IMR-90 (cell line): ENCODE data around the gene NAA38. TPM values are rescaled to one million over a fixed set of nuclear protein-coding genes. Genes with fewer than 3 reads are reported as not detected.

Source experiments
- ATAC-seq: fragments of 200-7000 bp; cut with Tn5 transposase; 2 replicates; pipeline ENCODE4 v1.9.1; 2020; ENCODE audit warnings: low read depth, mild to moderate bottlenecking, moderate library complexity
- BruUV-seq: library from RNA; stranded (reverse); fragments of 400-500 nt; replicated peaks from 2 replicates; lab custom pipeline; 2021; lab: Mats Ljungman, UMichigan
- CTCF ChIA-PET: fragments of 300-600 bp; formaldehyde crosslinking; extraction: SDS; loops from one replicate; lab custom pipeline; 2021; ENCODE audit warnings: antibody characterized with exemption; lab: Yijun Ruan, JAX
- POLR2A ChIA-PET: fragments of 300-600 bp; sonication (Branson Sonifier 250); formaldehyde crosslinking; loops from one replicate; lab custom pipeline; 2022; ENCODE audit warnings: antibody characterized with exemption; ENCODE audit not compliant: unreplicated experiment; lab: Charles Lee
- DNase-seq: peaks from one replicate; pipeline ENCODE4 v3.0.0; 2013
- H2AFZ ChIP-seq: replicated peaks from 2 replicates; pipeline ENCODE3; 2013; ENCODE audit warnings: low read length, mild to moderate bottlenecking; ENCODE audit not compliant: poor library complexity
- H2AK5ac ChIP-seq: 2 replicates; pipeline ENCODE4 v1.6.1; 2013; ENCODE audit warnings: low read depth, low read length, inconsistent platforms
- H2AK9ac ChIP-seq: replicated peaks from 2 replicates; pipeline ENCODE3; 2013; ENCODE audit warnings: mild to moderate bottlenecking, low read depth, low read length, moderate library complexity; ENCODE audit not compliant: poor library complexity
- H2BK120ac ChIP-seq: 2 replicates; pipeline ENCODE4 v1.6.1; 2013; ENCODE audit warnings: low read depth, low read length, inconsistent platforms
- H2BK15ac ChIP-seq: 3 replicates; pipeline ENCODE4 v1.6.1; 2013; ENCODE audit warnings: low read depth, low read length, inconsistent platforms
- H2BK20ac ChIP-seq: 2 replicates; pipeline ENCODE4 v1.6.1; 2013; ENCODE audit warnings: low read depth, mild to moderate bottlenecking, inconsistent platforms, low read length, moderate library complexity
- H2BK5ac ChIP-seq: 2 replicates; pipeline ENCODE4 v1.6.1; 2013; ENCODE audit warnings: mild to moderate bottlenecking, low read depth, low read length, inconsistent platforms; ENCODE audit not compliant: poor library complexity, severe bottlenecking
- H3K14ac ChIP-seq: replicated peaks from 2 replicates; pipeline ENCODE4 v1.6.1; 2013; ENCODE audit warnings: low read depth, low read length, inconsistent platforms
- H3K18ac ChIP-seq: 2 replicates; pipeline ENCODE4 v1.6.1; 2013; ENCODE audit warnings: low read depth, low read length, control low read depth
- H3K23ac ChIP-seq: 2 replicates; pipeline ENCODE4 v1.6.1; 2013; ENCODE audit warnings: low read depth, low read length, inconsistent platforms
- H3K27ac ChIP-seq: 2 replicates; pipeline ENCODE4 v1.5.1; 2013; ENCODE audit warnings: mild to moderate bottlenecking, control low read depth, low read length; ENCODE audit not compliant: insufficient read depth
- H3K27me3 ChIP-seq: 2 replicates; pipeline ENCODE4 v1.6.1; 2013; ENCODE audit warnings: low read length; ENCODE audit not compliant: control insufficient read depth, insufficient read depth
- H3K36me3 ChIP-seq: 2 replicates; pipeline ENCODE4 v1.6.1; 2013; ENCODE audit warnings: low read length, mixed read lengths; ENCODE audit not compliant: control insufficient read depth, insufficient read depth
- H3K4ac ChIP-seq: 2 replicates; pipeline ENCODE4 v1.6.1; 2013; ENCODE audit warnings: low read depth, low read length, inconsistent platforms
- H3K4me1 ChIP-seq: 2 replicates; pipeline ENCODE4 v1.6.1; 2013; ENCODE audit warnings: low read length, mixed read lengths; ENCODE audit not compliant: control insufficient read depth, insufficient read depth
- H3K4me2 ChIP-seq: 2 replicates; pipeline ENCODE4 v1.6.1; 2013; ENCODE audit warnings: low read depth, mild to moderate bottlenecking, control low read depth, low read length, moderate library complexity
- H3K4me3 ChIP-seq: 2 replicates; pipeline ENCODE4 v1.5.1; 2013; ENCODE audit warnings: low read depth, mild to moderate bottlenecking, control low read depth, low read length, moderate library complexity; ENCODE audit not compliant: insufficient read depth
- H3K56ac ChIP-seq: 2 replicates; pipeline ENCODE4 v1.6.1; 2013; ENCODE audit warnings: low read length, inconsistent platforms; ENCODE audit not compliant: insufficient read depth; ENCODE audit errors: extremely low read depth
- H3K79me1 ChIP-seq, 2 experiments: 2 replicates each; pipeline ENCODE4 v1.6.1; 2013; ENCODE audit warnings: low read length in 2 of 2, inconsistent platforms in 1 of 2, low read depth in 1 of 2
- H3K9ac ChIP-seq: 2 replicates; pipeline ENCODE4 v1.6.1; 2013; ENCODE audit warnings: low read depth, low read length, control low read depth
- H3K9me1 ChIP-seq: 2 replicates; pipeline ENCODE4 v1.6.1; 2013; ENCODE audit warnings: low read length, inconsistent platforms; ENCODE audit not compliant: insufficient read depth
- H3K9me3 ChIP-seq: 2 replicates; pipeline ENCODE4 v1.6.1; 2013; ENCODE audit warnings: low read length; ENCODE audit not compliant: control insufficient read depth, insufficient read depth
- H4K20me1 ChIP-seq: 2 replicates; pipeline ENCODE4 v1.6.1; 2013; ENCODE audit warnings: low read length, inconsistent platforms; ENCODE audit not compliant: insufficient read depth
- H4K5ac ChIP-seq: 2 replicates; pipeline ENCODE4 v1.6.1; 2013; ENCODE audit warnings: mild to moderate bottlenecking, low read depth, low read length, control low read depth
- H4K8ac ChIP-seq, 2 experiments: 2 replicates each; pipeline ENCODE4 v1.6.1; 2013; ENCODE audit warnings: low read depth in 2 of 2, low read length in 2 of 2, control low read depth in 1 of 2, inconsistent platforms in 1 of 2
- H4K91ac ChIP-seq: 2 replicates; pipeline ENCODE4 v1.6.1; 2013; ENCODE audit warnings: low read depth, low read length, inconsistent platforms; ENCODE audit not compliant: insufficient read depth
- CEBPB ChIP-seq: IDR thresholded peaks from 2 replicates; pipeline ENCODE4 v1.6.1; 2012; ENCODE audit warnings: low read depth, low read length, improper control_type of control experiment
- FOS ChIP-seq: fragments of 150-350 bp; IDR thresholded peaks from 2 replicates; pipeline ENCODE4 v1.6.1; 2016; ENCODE audit warnings: low read depth, low read length
- MAZ ChIP-seq: IDR thresholded peaks from 2 replicates; pipeline ENCODE4 v1.6.1; 2012; ENCODE audit warnings: low read depth, mild to moderate bottlenecking, low read length, improper control_type of control experiment, moderate library complexity, borderline replicate concordance
- RAD21 ChIP-seq: IDR thresholded peaks from 2 replicates; pipeline ENCODE4 v1.6.1; 2012; ENCODE audit warnings: low read length, improper control_type of control experiment
- RCOR1 ChIP-seq: IDR thresholded peaks from 2 replicates; pipeline ENCODE4 v1.6.1; 2012; ENCODE audit warnings: mild to moderate bottlenecking, low read length, improper control_type of control experiment; ENCODE audit not compliant: insufficient replicate concordance
- RFX5 ChIP-seq: IDR thresholded peaks from 2 replicates; pipeline ENCODE4 v1.8.0; 2012; ENCODE audit warnings: low read depth, mild to moderate bottlenecking, low read length, moderate library complexity
- WGBS, 2 experiments: methylation state at CpG; one replicate each; pipeline versions ENCODE4 v1.1.5 to v1.1.7; 2013; ENCODE audit warnings: missing lambda C conversion rate in 2 of 2; ENCODE audit not compliant: insufficient read length in 1 of 2; ENCODE audit errors: extremely low coverage in 2 of 2; 5-methylcytosine and 5-hydroxymethylcytosine counted together
- dilution Hi-C: fragments of 300-500 bp; cut with HindIII; formaldehyde crosslinking; loops from one replicate; pipeline ENCODE4 v1.14.3; 2018; ENCODE audit warnings: low sequenced_read_pairs; ENCODE audit not compliant: unreplicated experiment
- in situ Hi-C: fragments of 300-500 bp; cut with MboI; formaldehyde crosslinking; loops from 3 replicates; pipeline ENCODE4 v1.14.3; 2019; ENCODE audit warnings: low sequenced_read_pairs, inconsistent platforms, mixed read lengths
- intact Hi-C: fragments of 100-400 bp; cut with micrococcal nuclease; formaldehyde crosslinking; loops from 2 replicates; pipeline ENCODE4 v1.10.0; 2022
- polyA plus RNA-seq, 3 experiments: library from polyadenylated mRNA; depleted of rRNA; stranded (reverse); fragments of >200 nt; gene quantifications; 2 replicates each; pipeline ENCODE4 v1.2.3, GENCODE V29; 2012; ENCODE audit warnings: low replicate concordance in 1 of 3
- total RNA-seq: library from RNA; depleted of rRNA; stranded (reverse); fragments of >200 nt; gene quantifications from 2 replicates; pipeline ENCODE4 v1.2.3, GENCODE V29; 2012
- TF ChIP-seq, protein P1 (sequence below): conservative IDR thresholded peaks from 2 replicates; pipeline ENCODE4 v1.5.1; 2012; ENCODE audit warnings: mild to moderate bottlenecking, low read depth, low read length, improper control_type of control experiment

The NAA38 gene
- total and polyA plus RNA-seq, 2 of the 4 experiments (the other 2 are of a cell fraction) = 40.7 to 76.8 TPM

DNA sequence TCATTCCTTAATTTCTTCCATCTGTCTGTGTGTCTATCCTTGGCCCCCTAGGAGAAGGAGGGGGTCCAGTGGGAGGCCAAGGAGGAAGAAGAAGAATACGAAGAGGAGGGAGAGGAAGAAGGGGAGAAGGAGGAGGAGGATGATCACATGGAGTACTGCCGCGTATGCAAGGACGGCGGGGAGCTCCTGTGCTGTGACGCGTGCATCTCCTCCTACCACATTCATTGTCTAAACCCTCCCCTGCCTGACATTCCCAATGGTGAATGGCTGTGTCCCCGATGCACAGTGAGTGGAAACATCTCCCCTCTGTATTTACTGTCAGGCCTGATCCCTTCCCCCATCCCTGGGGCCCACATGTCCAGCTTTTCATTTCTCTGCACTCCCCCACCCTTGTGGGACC lies 37.5 kb upstream of the NAA38 start:
- 100% methylated on average over 3 of the region's 8 CpGs; no CpG with 5 or more reads in 1 of the 2 experiments for WGBS, 2 experiments
- no peak overlapping the region for H3K27ac ChIP-seq
- in situ Hi-C loops (loop anchor here (5.0 kb wide), 1 partner anchor 33 kb away; no protein-coding TSS in a partner anchor), dilution Hi-C loops (no loop called here), intact Hi-C loops (loop anchor here (5.0 kb wide), 2 partner anchors 73 to 153 kb away; no protein-coding TSS in a partner anchor)
- peaks cover 2% of the 10 kb centered on the region; the same call in 1 of the 2 replicates for H3K4me1 ChIP-seq
- H4K5ac ChIP-seq = no peak overlapping the region
- no peaks in the 10 kb centered on the region for H3K27me3 ChIP-seq
- no peak overlapping the region for H2BK120ac ChIP-seq
- no peak overlapping the region for H2BK15ac ChIP-seq
- H2AK9ac ChIP-seq = no peak overlapping the region
- no peak overlapping the region for H2AK5ac ChIP-seq
- H3K18ac ChIP-seq = no peak overlapping the region
- no peak overlapping the region for H3K23ac ChIP-seq
- no peak overlapping the region for H2BK5ac ChIP-seq
- H4K8ac ChIP-seq = no peak overlapping the region
- H3K36me3 ChIP-seq = peaks cover 66% of the 10 kb centered on the region
- no peak overlapping the region for H3K9ac ChIP-seq
- H3K14ac ChIP-seq = no peak overlapping the region
- no peaks in the 10 kb centered on the region for H3K9me3 ChIP-seq
- H3K4ac ChIP-seq = no peak overlapping the region
- no peak for DNase-seq
- H3K4me2 ChIP-seq = no peak overlapping the region
- CTCF ChIA-PET = no interaction called here
- ATAC-seq = no peak
- peaks cover under 1 to 44% of the 10 kb centered on the region in 2 experiments; a peak in 3 of 4 replicates for H3K79me1 ChIP-seq
- H2BK20ac ChIP-seq = no peak overlapping the region
- no peak overlapping the region for H2AFZ ChIP-seq
- no peak overlapping the region for H4K91ac ChIP-seq
- no peak for TF ChIP-seq MAZ
- TF ChIP-seq RFX5 = no peak
- TF ChIP-seq FOS = no peak
- no peak for TF ChIP-seq RAD21
- TF ChIP-seq CEBPB = no peak
- TF ChIP-seq, protein P1, sequence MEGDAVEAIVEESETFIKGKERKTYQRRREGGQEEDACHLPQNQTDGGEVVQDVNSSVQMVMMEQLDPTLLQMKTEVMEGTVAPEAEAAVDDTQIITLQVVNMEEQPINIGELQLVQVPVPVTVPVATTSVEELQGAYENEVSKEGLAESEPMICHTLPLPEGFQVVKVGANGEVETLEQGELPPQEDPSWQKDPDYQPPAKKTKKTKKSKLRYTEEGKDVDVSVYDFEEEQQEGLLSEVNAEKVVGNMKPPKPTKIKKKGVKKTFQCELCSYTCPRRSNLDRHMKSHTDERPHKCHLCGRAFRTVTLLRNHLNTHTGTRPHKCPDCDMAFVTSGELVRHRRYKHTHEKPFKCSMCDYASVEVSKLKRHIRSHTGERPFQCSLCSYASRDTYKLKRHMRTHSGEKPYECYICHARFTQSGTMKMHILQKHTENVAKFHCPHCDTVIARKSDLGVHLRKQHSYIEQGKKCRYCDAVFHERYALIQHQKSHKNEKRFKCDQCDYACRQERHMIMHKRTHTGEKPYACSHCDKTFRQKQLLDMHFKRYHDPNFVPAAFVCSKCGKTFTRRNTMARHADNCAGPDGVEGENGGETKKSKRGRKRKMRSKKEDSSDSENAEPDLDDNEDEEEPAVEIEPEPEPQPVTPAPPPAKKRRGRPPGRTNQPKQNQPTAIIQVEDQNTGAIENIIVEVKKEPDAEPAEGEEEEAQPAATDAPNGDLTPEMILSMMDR = no peak
- TF ChIP-seq RCOR1 = no peak
- peaks cover 2% of the 10 kb centered on the region; the same call in 1 of the 2 replicates for H3K9me1 ChIP-seq
- POLR2A ChIA-PET = no interaction called here
- no peak overlapping the region for H3K4me3 ChIP-seq
- BruUV-seq = no TSS peak
- H4K20me1 ChIP-seq = peaks cover 3% of the 10 kb centered on the region; the same call in 1 of the 2 replicates
- H3K56ac ChIP-seq = no peak overlapping the region
